H9 (cell line): ENCODE results near the gene RRAS. TPM values are rescaled to one million over a fixed set of nuclear protein-coding genes. Genes with fewer than 3 reads are reported as not detected.

Source experiments
- DNase-seq: peaks from one replicate; pipeline ENCODE4 v3.0.0-alpha.2; 2017
- H2AFZ ChIP-seq: one replicate; pipeline ENCODE4 v1.6.1; 2013; ENCODE audit warnings: mild to moderate bottlenecking, low read length, control low read depth, moderate library complexity
- H2AK5ac ChIP-seq: 2 replicates; pipeline ENCODE4 v1.6.1; 2013; ENCODE audit warnings: low read length, control low read depth, mixed read lengths; ENCODE audit not compliant: insufficient read length
- H2BK120ac ChIP-seq: one replicate; pipeline ENCODE4 v1.6.1; 2013; ENCODE audit warnings: low read depth, mild to moderate bottlenecking, low read length, control low read depth, inconsistent platforms; ENCODE audit not compliant: poor library complexity, severe bottlenecking
- H2BK12ac ChIP-seq: 2 replicates; pipeline ENCODE4 v1.6.1; 2013; ENCODE audit warnings: low read length, control low read depth, mixed read lengths, low read depth; ENCODE audit not compliant: insufficient read length
- H2BK15ac ChIP-seq: 2 replicates; pipeline ENCODE4 v1.6.1; 2013; ENCODE audit warnings: low read depth, low read length, control low read depth
- H2BK20ac ChIP-seq: one replicate; pipeline ENCODE4 v1.6.1; 2013; ENCODE audit warnings: low read depth, mild to moderate bottlenecking, low read length, control low read depth, inconsistent platforms; ENCODE audit not compliant: poor library complexity, severe bottlenecking
- H2BK5ac ChIP-seq: 2 replicates; pipeline ENCODE4 v1.6.1; 2013; ENCODE audit warnings: low read length, control low read depth, mixed read lengths; ENCODE audit not compliant: insufficient read length
- H3K14ac ChIP-seq: 2 replicates; pipeline ENCODE4 v1.6.1; 2013; ENCODE audit warnings: low read length, control low read depth; ENCODE audit not compliant: insufficient read depth
- H3K18ac ChIP-seq: 2 replicates; pipeline ENCODE4 v1.6.1; 2013; ENCODE audit warnings: low read depth, mild to moderate bottlenecking, mixed read lengths, low read length, control low read depth; ENCODE audit not compliant: insufficient read length
- H3K23ac ChIP-seq: 2 replicates; pipeline ENCODE4 v1.6.1; 2013; ENCODE audit warnings: low read length, control low read depth, mixed read lengths, low read depth; ENCODE audit not compliant: insufficient read length
- H3K23me2 ChIP-seq: 2 replicates; pipeline ENCODE4 v1.6.1; 2013; ENCODE audit warnings: low read depth, mild to moderate bottlenecking, mixed read lengths, low read length, control low read depth; ENCODE audit not compliant: insufficient read length, poor library complexity, severe bottlenecking
- H3K27ac ChIP-seq: 2 replicates; pipeline ENCODE4 v1.5.1; 2013; ENCODE audit warnings: low read length, control low read depth, mixed read lengths, low read depth; ENCODE audit not compliant: insufficient read length
- H3K27me3 ChIP-seq: 2 replicates; pipeline ENCODE4 v1.6.1; 2013; ENCODE audit warnings: low read length, control low read depth, inconsistent platforms; ENCODE audit not compliant: insufficient read depth
- H3K4ac ChIP-seq: 2 replicates; pipeline ENCODE4 v1.6.1; 2013; ENCODE audit warnings: low read depth, mild to moderate bottlenecking, control low read depth, inconsistent platforms, low read length, moderate library complexity
- H3K4me1 ChIP-seq: 2 replicates; pipeline ENCODE4 v1.6.1; 2013; ENCODE audit warnings: low read length, control low read depth, inconsistent platforms; ENCODE audit not compliant: insufficient read depth
- H3K4me2 ChIP-seq: 2 replicates; pipeline ENCODE4 v1.6.1; 2013; ENCODE audit warnings: low read length, control low read depth, mixed read lengths; ENCODE audit not compliant: insufficient read length, insufficient read depth
- H3K56ac ChIP-seq: 2 replicates; pipeline ENCODE4 v1.6.1; 2013; ENCODE audit warnings: low read depth, mild to moderate bottlenecking, mixed read lengths, low read length, control low read depth; ENCODE audit not compliant: insufficient read length
- H3K79me1 ChIP-seq: 2 replicates; pipeline ENCODE4 v1.6.1; 2013; ENCODE audit warnings: low read depth, mild to moderate bottlenecking, moderate library complexity, low read length, control low read depth, inconsistent platforms; ENCODE audit not compliant: insufficient read depth, poor library complexity, severe bottlenecking
- H3K79me2 ChIP-seq: 2 replicates; pipeline ENCODE4 v1.6.1; 2013; ENCODE audit warnings: low read length, control low read depth, inconsistent platforms; ENCODE audit not compliant: insufficient read depth
- H3K9ac ChIP-seq: 2 replicates; pipeline ENCODE4 v1.6.1; 2013; ENCODE audit warnings: low read length, control low read depth, mixed read lengths; ENCODE audit not compliant: insufficient read length; ENCODE audit errors: extremely low read depth
- H3K9me3 ChIP-seq: one replicate; pipeline ENCODE4 v1.6.1; 2013; ENCODE audit warnings: low read depth, low read length, inconsistent platforms; ENCODE audit not compliant: control insufficient read depth
- H3T11ph ChIP-seq: one replicate; pipeline ENCODE4 v1.6.1; 2013; ENCODE audit warnings: mild to moderate bottlenecking, low read length, control low read depth, inconsistent platforms
- H4K20me1 ChIP-seq: one replicate; pipeline ENCODE4 v1.6.1; 2013; ENCODE audit not compliant: control insufficient read depth, insufficient read length, insufficient read depth
- H4K5ac ChIP-seq: 2 replicates; pipeline ENCODE4 v1.6.1; 2013; ENCODE audit warnings: low read depth, mild to moderate bottlenecking, mixed read lengths, low read length, control low read depth; ENCODE audit not compliant: insufficient read length
- H4K8ac ChIP-seq: replicated peaks from 2 replicates; pipeline ENCODE4 v1.6.1; 2013; ENCODE audit warnings: low read length, control low read depth, mixed read lengths, low read depth; ENCODE audit not compliant: insufficient read length
- H4K91ac ChIP-seq: 2 replicates; pipeline ENCODE4 v1.6.1; 2013; ENCODE audit warnings: low read depth, mild to moderate bottlenecking, moderate library complexity, mixed read lengths, low read length, control low read depth; ENCODE audit not compliant: insufficient read length
- H3K27ac Mint-ChIP-seq, 3 experiments: 2 replicates in 2 of 3; 3 replicates in 1 of 3; pipeline ENCODE4 v1.8.0; 2020 to 2021; ENCODE audit warnings: mixed read lengths in 3 of 3, mild to moderate bottlenecking in 1 of 3, moderate library complexity in 1 of 3
- H3K27me3 Mint-ChIP-seq: 2 replicates; pipeline ENCODE4 v1.8.0; 2021; ENCODE audit warnings: low read depth, mild to moderate bottlenecking, moderate library complexity, mixed read lengths
- H3K36me3 Mint-ChIP-seq, 3 experiments: 2 replicates in 2 of 3; 3 replicates in 1 of 3; pipeline ENCODE4 v1.8.0; 2020 to 2021; ENCODE audit warnings: low read depth in 3 of 3, mixed read lengths in 3 of 3; ENCODE audit not compliant: insufficient read depth in 1 of 3
- H3K4me1 Mint-ChIP-seq, 2 experiments: 2 replicates each; pipeline ENCODE4 v1.8.0; 2020; ENCODE audit warnings: mixed read lengths in 2 of 2
- H3K4me3 Mint-ChIP-seq, 2 experiments: 2 replicates in 1 of 2; 3 replicates in 1 of 2; pipeline ENCODE4 v1.8.0; 2020 to 2021; ENCODE audit warnings: mild to moderate bottlenecking in 2 of 2, mixed read lengths in 2 of 2, moderate library complexity in 1 of 2
- H3K9me3 Mint-ChIP-seq, 2 experiments: 2 replicates in 1 of 2; 3 replicates in 1 of 2; pipeline ENCODE4 v1.8.0; 2020; ENCODE audit warnings: mild to moderate bottlenecking in 2 of 2, mixed read lengths in 2 of 2, moderate library complexity in 1 of 2
- WGBS: extraction: QIAGEN DNeasy Blood & Tissue Kit; methylation state at CpG from one replicate; pipeline ENCODE4 v1.1.7; 2013; ENCODE audit warnings: missing lambda C conversion rate, low lambda C conversion rate, mixed read lengths; ENCODE audit not compliant: insufficient read length; ENCODE audit errors: extremely low coverage; 5-methylcytosine and 5-hydroxymethylcytosine counted together
- total RNA-seq: library from RNA; stranded (reverse); gene quantifications from 2 replicates; pipeline ENCODE4 v1.2.1, GENCODE V29; 2021
- TF ChIP-seq, protein P1 (sequence below): fragments of 200-600 bp; sonication (generic); conservative IDR thresholded peaks from 3 replicates; pipeline ENCODE4 v1.8.0; 2021; ENCODE audit warnings: antibody characterized with exemption, mild to moderate bottlenecking

The RRAS gene
- total RNA-seq, 1 experiment from 2014 or later = 9.9 TPM

DNA sequence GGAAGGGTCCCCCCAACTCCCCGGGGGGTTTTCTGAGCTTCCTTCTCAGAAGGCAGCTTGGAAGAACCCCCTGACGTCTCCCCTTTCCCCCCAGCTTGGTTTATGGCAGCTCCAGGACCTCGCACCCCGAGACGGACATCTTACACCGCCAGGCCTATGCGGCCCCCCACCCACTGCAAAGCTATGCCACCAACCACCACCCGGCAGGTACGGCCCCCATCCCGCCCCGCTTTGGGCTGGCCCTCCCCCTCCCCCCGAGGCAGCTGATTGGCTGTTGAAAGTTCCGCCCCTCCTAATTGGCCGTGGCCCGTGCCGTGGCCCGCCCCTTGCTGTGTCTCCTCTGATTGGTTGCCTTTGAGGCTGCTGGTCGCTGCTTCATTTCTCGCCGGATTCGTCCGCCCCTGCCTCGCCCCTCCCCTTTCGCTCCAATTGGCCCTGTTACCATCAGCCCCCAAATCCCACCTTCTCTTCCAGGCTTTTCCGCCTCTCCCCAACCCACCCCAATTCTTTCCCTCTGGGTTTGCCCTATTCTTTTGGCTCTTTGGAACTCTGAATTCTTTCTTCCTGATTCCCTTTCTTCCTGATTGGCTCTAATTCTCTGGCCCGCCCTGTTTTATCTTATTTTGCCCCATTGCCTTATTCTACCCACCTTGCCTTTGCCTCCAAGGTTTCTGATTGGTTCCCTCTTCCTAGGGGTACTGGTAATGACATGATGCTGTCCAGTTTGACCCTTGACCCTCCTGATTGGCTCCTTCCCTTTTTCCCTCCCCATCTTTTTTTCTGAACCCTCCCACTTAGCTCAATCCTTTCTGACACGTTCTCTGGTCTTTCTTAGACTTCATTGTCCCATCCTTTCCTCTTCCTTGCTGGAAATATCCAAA is 46.5 kb downstream of the RRAS start:
- TF ChIP-seq, protein P1, sequence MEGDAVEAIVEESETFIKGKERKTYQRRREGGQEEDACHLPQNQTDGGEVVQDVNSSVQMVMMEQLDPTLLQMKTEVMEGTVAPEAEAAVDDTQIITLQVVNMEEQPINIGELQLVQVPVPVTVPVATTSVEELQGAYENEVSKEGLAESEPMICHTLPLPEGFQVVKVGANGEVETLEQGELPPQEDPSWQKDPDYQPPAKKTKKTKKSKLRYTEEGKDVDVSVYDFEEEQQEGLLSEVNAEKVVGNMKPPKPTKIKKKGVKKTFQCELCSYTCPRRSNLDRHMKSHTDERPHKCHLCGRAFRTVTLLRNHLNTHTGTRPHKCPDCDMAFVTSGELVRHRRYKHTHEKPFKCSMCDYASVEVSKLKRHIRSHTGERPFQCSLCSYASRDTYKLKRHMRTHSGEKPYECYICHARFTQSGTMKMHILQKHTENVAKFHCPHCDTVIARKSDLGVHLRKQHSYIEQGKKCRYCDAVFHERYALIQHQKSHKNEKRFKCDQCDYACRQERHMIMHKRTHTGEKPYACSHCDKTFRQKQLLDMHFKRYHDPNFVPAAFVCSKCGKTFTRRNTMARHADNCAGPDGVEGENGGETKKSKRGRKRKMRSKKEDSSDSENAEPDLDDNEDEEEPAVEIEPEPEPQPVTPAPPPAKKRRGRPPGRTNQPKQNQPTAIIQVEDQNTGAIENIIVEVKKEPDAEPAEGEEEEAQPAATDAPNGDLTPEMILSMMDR = no peak
- no peak overlapping the region for H3K56ac ChIP-seq
- WGBS = no CpG with 5 or more reads among the region's 27 CpGs
- H3K23me2 ChIP-seq = peaks cover 14% of the 10 kb centered on the region
- H3K4me3 Mint-ChIP-seq = peak overlapping the region; percentile 79 to 94
- H2BK20ac ChIP-seq = no peak overlapping the region
- no peak overlapping the region for H2BK15ac ChIP-seq
- no peak overlapping the region for H2AFZ ChIP-seq
- H3K14ac ChIP-seq = no peak overlapping the region
- H3T11ph ChIP-seq = no peak overlapping the region
- no peaks in the 10 kb centered on the region for H3K27me3 ChIP-seq
- no peak overlapping the region for H3K4ac ChIP-seq
- no peaks in the 10 kb centered on the region for H3K9me3 ChIP-seq
- no peak overlapping the region for H3K18ac ChIP-seq
- H3K4me1 ChIP-seq = no peaks in the 10 kb centered on the region; the same call in 1 of the 2 replicates
- H3K9ac ChIP-seq = peak overlapping the region; percentile 5
- no peak overlapping the region for H4K5ac ChIP-seq
- no peak overlapping the region for H3K23ac ChIP-seq
- H2BK5ac ChIP-seq = no peak overlapping the region
- DNase-seq = peak; percentile 98
- peaks cover 5% of the 10 kb centered on the region; the same call in 1 of the 2 replicates for H3K79me2 ChIP-seq
- no peak overlapping the region for H4K8ac ChIP-seq
- H2BK12ac ChIP-seq = no peak overlapping the region
- H3K9me3 Mint-ChIP-seq = no peaks in the 10 kb centered on the region; a peak in 2 of 5 replicates
- H3K27ac ChIP-seq = no peak overlapping the region
- H3K4me2 ChIP-seq = peak overlapping the region; percentile 74
- H3K4me1 Mint-ChIP-seq = peaks cover 10 to 25% of the 10 kb centered on the region in 2 experiments
- H4K91ac ChIP-seq = no peak overlapping the region
- H3K27me3 Mint-ChIP-seq = no peaks in the 10 kb centered on the region
- H2AK5ac ChIP-seq = no peak overlapping the region
- peaks cover 11% of the 10 kb centered on the region for H3K79me1 ChIP-seq
- peaks cover 17 to 31% (median 25%) of the 10 kb centered on the region in 3 experiments; a peak in 6 of 7 replicates for H3K36me3 Mint-ChIP-seq
- no peaks in the 10 kb centered on the region for H4K20me1 ChIP-seq
- no peak overlapping the region for H2BK120ac ChIP-seq
- peak overlapping the region; percentile 95 to 96 (median 96) for H3K27ac Mint-ChIP-seq
